Activated T-cell treated with anti-CD3 and anti-CD28 coated beads, Interleukin-2, amount 50 U/mL, for 1 hour (primary cell): ENCODE results near the gene MACROH2A1.

Experiments
- DNase-seq: peaks from one replicate; pipeline ENCODE4 v3.0.0-alpha.2; 2020

MACROH2A1 gene

GRCh38 chr5:135435467-135436330, 36.7 kb upstream of the MACROH2A1 start:
- no peak for DNase-seq

- DNase-seq: no peak
Observed at GRCh38 chr5:135434591-135435466, 35.8 kb upstream of the MACROH2A1 start.

- no peak for DNase-seq
Observed at GRCh38 chr5:135433681-135434426, 34.8 kb upstream of the MACROH2A1 start.

- no peak for DNase-seq
Observed at GRCh38 chr5:135432113-135432512, 33.1 kb upstream of the MACROH2A1 start.

GRCh38 chr5:135430135-135430437, 31.1 kb upstream of the MACROH2A1 start:
- DNase-seq: no peak

- DNase-seq: no peak
Observed at GRCh38 chr5:135429301-135430134, 30.5 kb upstream of the MACROH2A1 start.

- DNase-seq: no peak
Observed at GRCh38 chr5:135428586-135428985, 29.6 kb upstream of the MACROH2A1 start.

GRCh38 chr5:135426102-135427082, 27.4 kb upstream of the MACROH2A1 start:
- no peak for DNase-seq

- DNase-seq: no peak
Observed at GRCh38 chr5:135425641-135426040, 26.6 kb upstream of the MACROH2A1 start.

- DNase-seq: no peak
Observed at GRCh38 chr5:135423846-135424168, 24.8 kb upstream of the MACROH2A1 start.

GRCh38 chr5:135423146-135423845, 24.3 kb upstream of the MACROH2A1 start:
- DNase-seq: no peak

GRCh38 chr5:135422419-135422818, 23.4 kb upstream of the MACROH2A1 start:
- no peak for DNase-seq

GRCh38 chr5:135417083-135417482, 18.1 kb upstream of the MACROH2A1 start:
- DNase-seq: no peak

- no peak for DNase-seq
Observed at GRCh38 chr5:135405082-135405481, 6.1 kb upstream of the MACROH2A1 start.

- no peak for DNase-seq
Observed at GRCh38 chr5:135402031-135402430, 3.0 kb upstream of the MACROH2A1 start.

- no peak for DNase-seq
Observed at GRCh38 chr5:135400866-135401265, 1.8 kb upstream of the MACROH2A1 start.

GRCh38 chr5:135399794-135400542, 937 bp upstream of the MACROH2A1 start:
- no peak for DNase-seq

GRCh38 chr5:135398160-135398854, 724 bp downstream of the MACROH2A1 start:
- DNase-seq: peak; percentile 48

GRCh38 chr5:135397084-135397483, 1.9 kb downstream of the MACROH2A1 start:
- DNase-seq: no peak
